IMR-90 (cell line): ENCODE results near the gene STX4. TPM values are rescaled to one million over a fixed set of nuclear protein-coding genes. Genes with fewer than 3 reads are reported as not detected.

Experiments used
- ATAC-seq: fragments of 200-7000 bp; cut with Tn5 transposase; 2 replicates; pipeline ENCODE4 v1.9.1; 2020; ENCODE audit warnings: low read depth, mild to moderate bottlenecking, moderate library complexity
- BruUV-seq: library from RNA; stranded (reverse); fragments of 400-500 nt; replicated peaks from 2 replicates; lab custom pipeline; 2021; lab: Mats Ljungman, UMichigan
- CTCF ChIA-PET: fragments of 300-600 bp; formaldehyde crosslinking; extraction: SDS; loops from one replicate; lab custom pipeline; 2021; ENCODE audit warnings: antibody characterized with exemption; lab: Yijun Ruan, JAX
- POLR2A ChIA-PET: fragments of 300-600 bp; sonication (Branson Sonifier 250); formaldehyde crosslinking; loops from one replicate; lab custom pipeline; 2022; ENCODE audit warnings: antibody characterized with exemption; ENCODE audit not compliant: unreplicated experiment; lab: Charles Lee
- DNase-seq: peaks from one replicate; pipeline ENCODE4 v3.0.0; 2013
- H2AFZ ChIP-seq: replicated peaks from 2 replicates; pipeline ENCODE3; 2013; ENCODE audit warnings: low read length, mild to moderate bottlenecking; ENCODE audit not compliant: poor library complexity
- H2AK5ac ChIP-seq: 2 replicates; pipeline ENCODE4 v1.6.1; 2013; ENCODE audit warnings: low read depth, low read length, inconsistent platforms
- H2AK9ac ChIP-seq: replicated peaks from 2 replicates; pipeline ENCODE3; 2013; ENCODE audit warnings: mild to moderate bottlenecking, low read depth, low read length, moderate library complexity; ENCODE audit not compliant: poor library complexity
- H2BK120ac ChIP-seq: 2 replicates; pipeline ENCODE4 v1.6.1; 2013; ENCODE audit warnings: low read depth, low read length, inconsistent platforms
- H2BK15ac ChIP-seq: 3 replicates; pipeline ENCODE4 v1.6.1; 2013; ENCODE audit warnings: low read depth, low read length, inconsistent platforms
- H2BK20ac ChIP-seq: 2 replicates; pipeline ENCODE4 v1.6.1; 2013; ENCODE audit warnings: low read depth, mild to moderate bottlenecking, inconsistent platforms, low read length, moderate library complexity
- H2BK5ac ChIP-seq: 2 replicates; pipeline ENCODE4 v1.6.1; 2013; ENCODE audit warnings: mild to moderate bottlenecking, low read depth, low read length, inconsistent platforms; ENCODE audit not compliant: poor library complexity, severe bottlenecking
- H3K14ac ChIP-seq: replicated peaks from 2 replicates; pipeline ENCODE4 v1.6.1; 2013; ENCODE audit warnings: low read depth, low read length, inconsistent platforms
- H3K18ac ChIP-seq: 2 replicates; pipeline ENCODE4 v1.6.1; 2013; ENCODE audit warnings: low read depth, low read length, control low read depth
- H3K23ac ChIP-seq: 2 replicates; pipeline ENCODE4 v1.6.1; 2013; ENCODE audit warnings: low read depth, low read length, inconsistent platforms
- H3K27ac ChIP-seq: 2 replicates; pipeline ENCODE4 v1.5.1; 2013; ENCODE audit warnings: mild to moderate bottlenecking, control low read depth, low read length; ENCODE audit not compliant: insufficient read depth
- H3K27me3 ChIP-seq: 2 replicates; pipeline ENCODE4 v1.6.1; 2013; ENCODE audit warnings: low read length; ENCODE audit not compliant: control insufficient read depth, insufficient read depth
- H3K36me3 ChIP-seq: 2 replicates; pipeline ENCODE4 v1.6.1; 2013; ENCODE audit warnings: low read length, mixed read lengths; ENCODE audit not compliant: control insufficient read depth, insufficient read depth
- H3K4ac ChIP-seq: 2 replicates; pipeline ENCODE4 v1.6.1; 2013; ENCODE audit warnings: low read depth, low read length, inconsistent platforms
- H3K4me1 ChIP-seq: 2 replicates; pipeline ENCODE4 v1.6.1; 2013; ENCODE audit warnings: low read length, mixed read lengths; ENCODE audit not compliant: control insufficient read depth, insufficient read depth
- H3K4me2 ChIP-seq: 2 replicates; pipeline ENCODE4 v1.6.1; 2013; ENCODE audit warnings: low read depth, mild to moderate bottlenecking, control low read depth, low read length, moderate library complexity
- H3K4me3 ChIP-seq: 2 replicates; pipeline ENCODE4 v1.5.1; 2013; ENCODE audit warnings: low read depth, mild to moderate bottlenecking, control low read depth, low read length, moderate library complexity; ENCODE audit not compliant: insufficient read depth
- H3K56ac ChIP-seq: 2 replicates; pipeline ENCODE4 v1.6.1; 2013; ENCODE audit warnings: low read length, inconsistent platforms; ENCODE audit not compliant: insufficient read depth; ENCODE audit errors: extremely low read depth
- H3K79me1 ChIP-seq, 2 experiments: 2 replicates each; pipeline ENCODE4 v1.6.1; 2013; ENCODE audit warnings: low read length in 2 of 2, inconsistent platforms in 1 of 2, low read depth in 1 of 2
- H3K9ac ChIP-seq: 2 replicates; pipeline ENCODE4 v1.6.1; 2013; ENCODE audit warnings: low read depth, low read length, control low read depth
- H3K9me1 ChIP-seq: 2 replicates; pipeline ENCODE4 v1.6.1; 2013; ENCODE audit warnings: low read length, inconsistent platforms; ENCODE audit not compliant: insufficient read depth
- H3K9me3 ChIP-seq: 2 replicates; pipeline ENCODE4 v1.6.1; 2013; ENCODE audit warnings: low read length; ENCODE audit not compliant: control insufficient read depth, insufficient read depth
- H4K20me1 ChIP-seq: 2 replicates; pipeline ENCODE4 v1.6.1; 2013; ENCODE audit warnings: low read length, inconsistent platforms; ENCODE audit not compliant: insufficient read depth
- H4K5ac ChIP-seq: 2 replicates; pipeline ENCODE4 v1.6.1; 2013; ENCODE audit warnings: mild to moderate bottlenecking, low read depth, low read length, control low read depth
- H4K8ac ChIP-seq, 2 experiments: 2 replicates each; pipeline ENCODE4 v1.6.1; 2013; ENCODE audit warnings: low read depth in 2 of 2, low read length in 2 of 2, control low read depth in 1 of 2, inconsistent platforms in 1 of 2
- H4K91ac ChIP-seq: 2 replicates; pipeline ENCODE4 v1.6.1; 2013; ENCODE audit warnings: low read depth, low read length, inconsistent platforms; ENCODE audit not compliant: insufficient read depth
- BHLHE40 ChIP-seq: fragments of 150-350 bp; IDR thresholded peaks from 2 replicates; pipeline ENCODE4 v1.6.1; 2016; ENCODE audit warnings: mild to moderate bottlenecking, low read depth, low read length
- CEBPB ChIP-seq: IDR thresholded peaks from 2 replicates; pipeline ENCODE4 v1.6.1; 2012; ENCODE audit warnings: low read depth, low read length, improper control_type of control experiment
- CHD1 ChIP-seq: IDR thresholded peaks from 2 replicates; pipeline ENCODE4 v1.6.1; 2012; ENCODE audit warnings: low read depth, low read length, improper control_type of control experiment
- CTCF ChIP-seq: conservative IDR thresholded peaks from 2 replicates; pipeline ENCODE4 v1.5.1; 2012; ENCODE audit warnings: mild to moderate bottlenecking, low read depth, low read length, improper control_type of control experiment
- ELK1 ChIP-seq: fragments of 150-350 bp; IDR thresholded peaks from 2 replicates; pipeline ENCODE4 v1.6.1; 2016; ENCODE audit warnings: low read depth, mild to moderate bottlenecking, low read length, moderate library complexity, borderline replicate concordance
- FOS ChIP-seq: fragments of 150-350 bp; IDR thresholded peaks from 2 replicates; pipeline ENCODE4 v1.6.1; 2016; ENCODE audit warnings: low read depth, low read length
- MAFK ChIP-seq: IDR thresholded peaks from 2 replicates; pipeline ENCODE4 v1.6.1; 2012; ENCODE audit warnings: low read depth, low read length, improper control_type of control experiment
- MAZ ChIP-seq: IDR thresholded peaks from 2 replicates; pipeline ENCODE4 v1.6.1; 2012; ENCODE audit warnings: low read depth, mild to moderate bottlenecking, low read length, improper control_type of control experiment, moderate library complexity, borderline replicate concordance
- MXI1 ChIP-seq: IDR thresholded peaks from 2 replicates; pipeline ENCODE4 v1.6.1; 2012; ENCODE audit warnings: low read depth, mild to moderate bottlenecking, low read length, moderate library complexity, borderline replicate concordance
- NFE2L2 ChIP-seq: fragments of 150-350 bp; IDR thresholded peaks from 2 replicates; pipeline ENCODE4 v1.6.1; 2016; ENCODE audit warnings: low read depth, mild to moderate bottlenecking, low read length
- POLR2A ChIP-seq: IDR thresholded peaks from 2 replicates; pipeline ENCODE4 v1.6.1; 2012; ENCODE audit warnings: mild to moderate bottlenecking, low read depth, low read length
- RAD21 ChIP-seq: IDR thresholded peaks from 2 replicates; pipeline ENCODE4 v1.6.1; 2012; ENCODE audit warnings: low read length, improper control_type of control experiment
- RCOR1 ChIP-seq: IDR thresholded peaks from 2 replicates; pipeline ENCODE4 v1.6.1; 2012; ENCODE audit warnings: mild to moderate bottlenecking, low read length, improper control_type of control experiment; ENCODE audit not compliant: insufficient replicate concordance
- RFX5 ChIP-seq: IDR thresholded peaks from 2 replicates; pipeline ENCODE4 v1.8.0; 2012; ENCODE audit warnings: low read depth, mild to moderate bottlenecking, low read length, moderate library complexity
- SMC3 ChIP-seq: fragments of 150-350 bp; IDR thresholded peaks from 2 replicates; pipeline ENCODE4 v1.6.1; 2016; ENCODE audit warnings: low read depth, mild to moderate bottlenecking, antibody characterized with exemption, low read length, moderate library complexity
- USF2 ChIP-seq: fragments of 150-350 bp; IDR thresholded peaks from 2 replicates; pipeline ENCODE4 v1.6.1; 2017; ENCODE audit warnings: mild to moderate bottlenecking, antibody characterized with exemption, low read length, low read depth
- WGBS, 2 experiments: methylation state at CpG; one replicate each; pipeline versions ENCODE4 v1.1.5 to v1.1.7; 2013; ENCODE audit warnings: missing lambda C conversion rate in 2 of 2; ENCODE audit not compliant: insufficient read length in 1 of 2; ENCODE audit errors: extremely low coverage in 2 of 2; 5-methylcytosine and 5-hydroxymethylcytosine counted together
- dilution Hi-C: fragments of 300-500 bp; cut with HindIII; formaldehyde crosslinking; loops from one replicate; pipeline ENCODE4 v1.14.3; 2018; ENCODE audit warnings: low sequenced_read_pairs; ENCODE audit not compliant: unreplicated experiment
- in situ Hi-C: fragments of 300-500 bp; cut with MboI; formaldehyde crosslinking; loops from 3 replicates; pipeline ENCODE4 v1.14.3; 2019; ENCODE audit warnings: low sequenced_read_pairs, inconsistent platforms, mixed read lengths
- intact Hi-C: fragments of 100-400 bp; cut with micrococcal nuclease; formaldehyde crosslinking; loops from 2 replicates; pipeline ENCODE4 v1.10.0; 2022
- polyA plus RNA-seq, 3 experiments: library from polyadenylated mRNA; depleted of rRNA; stranded (reverse); fragments of >200 nt; gene quantifications; 2 replicates each; pipeline ENCODE4 v1.2.3, GENCODE V29; 2012; ENCODE audit warnings: low replicate concordance in 1 of 3
- total RNA-seq: library from RNA; depleted of rRNA; stranded (reverse); fragments of >200 nt; gene quantifications from 2 replicates; pipeline ENCODE4 v1.2.3, GENCODE V29; 2012

The STX4 gene
- total and polyA plus RNA-seq, 2 of the 4 experiments (the other 2 are of a cell fraction) = 23.5 to 67.9 TPM

- H2AK5ac ChIP-seq = no peak overlapping the region
- CTCF ChIA-PET = no interaction called here
- H3K36me3 ChIP-seq = peaks cover 1% of the 10 kb centered on the region; the same call in 1 of the 2 replicates
- H4K91ac ChIP-seq = no peak overlapping the region
- WGBS, 2 experiments = no CpG with 5 or more reads among the region's 6 CpGs
- H3K4ac ChIP-seq = no peak overlapping the region
- no peak overlapping the region for H2BK5ac ChIP-seq
- H2BK120ac ChIP-seq = no peak overlapping the region
- no peak overlapping the region for H3K23ac ChIP-seq
- no peak overlapping the region for H4K5ac ChIP-seq
- H3K9me1 ChIP-seq = peaks cover 9% of the 10 kb centered on the region
- no peaks in the 10 kb centered on the region for H3K27me3 ChIP-seq
- DNase-seq = no peak
- no peak overlapping the region for H3K56ac ChIP-seq
- H3K14ac ChIP-seq = no peak overlapping the region
- no peak overlapping the region for H2BK20ac ChIP-seq
- BruUV-seq = no TSS peak
- no peak overlapping the region for H2AFZ ChIP-seq
- dilution Hi-C loops (no loop called here), intact Hi-C loops (no loop called here), in situ Hi-C loops (no loop called here)
- peaks cover 0 to 35% of the 10 kb centered on the region in 2 experiments; a peak in 2 of 4 replicates for H3K79me1 ChIP-seq
- H3K9ac ChIP-seq = no peak overlapping the region
- H3K4me1 ChIP-seq = peaks cover 25% of the 10 kb centered on the region
- H2BK15ac ChIP-seq = no peak overlapping the region
- H3K27ac ChIP-seq = no peak overlapping the region
- H4K20me1 ChIP-seq = no peaks in the 10 kb centered on the region
- H2AK9ac ChIP-seq = no peak overlapping the region
- no peak overlapping the region for H4K8ac ChIP-seq
- H3K18ac ChIP-seq = no peak overlapping the region
- H3K4me3 ChIP-seq = no peak overlapping the region
- H3K4me2 ChIP-seq = no peak overlapping the region
- no peak for ATAC-seq
- TF ChIP-seq MXI1 (no peak), USF2 (no peak), MAFK (no peak), ELK1 (no peak), NFE2L2 (no peak), RAD21 (no peak), POLR2A (no peak), MAZ (no peak), CHD1 (no peak), CEBPB (no peak), RCOR1 (no peak), CTCF (no peak), SMC3 (no peak), BHLHE40 (no peak), RFX5 (no peak), FOS (no peak)
- POLR2A ChIA-PET = no interaction called here
- no peaks in the 10 kb centered on the region for H3K9me3 ChIP-seq
Measured at GRCh38 chr16:31003744-31004143, 29.6 kb upstream of the STX4 start.
